Sigmoid colon (tissue), 7 donors: Measurements from ENCODE around the gene MITF. TPM values are rescaled to one million over a fixed set of nuclear protein-coding genes. Genes with fewer than 3 reads are reported as not detected.

Experiments
- DNase-seq: peaks from one replicate; pipeline ENCODE4 v3.0.0-alpha.2; 2019
- H3K27ac ChIP-seq, 4 donors: fragments of 200-600 bp; sonication (generic); one replicate each; pipeline ENCODE4 v1.5.1; 2016 to 2019; ENCODE audit warnings: mild to moderate bottlenecking in 1 of 4
- H3K27me3 ChIP-seq, 3 donors: fragments of 200-600 bp; sonication (generic); one replicate each; pipeline ENCODE4 v1.5.1; 2019; ENCODE audit warnings: mild to moderate bottlenecking in 1 of 3
- H3K36me3 ChIP-seq, 4 donors: fragments of 200-600 bp; sonication (generic); one replicate each; pipeline ENCODE4 v1.5.1; 2016 to 2019
- H3K4me1 ChIP-seq, 4 donors: fragments of 200-600 bp; sonication (generic); one replicate each; pipeline ENCODE4 v1.5.1; 2017 to 2019
- H3K4me3 ChIP-seq, 4 donors: fragments of 200-600 bp; sonication (generic); one replicate each; pipeline ENCODE4 v1.5.1; 2017 to 2019; ENCODE audit warnings: mild to moderate bottlenecking in 2 of 4, moderate library complexity in 1 of 4
- H3K9me3 ChIP-seq, 4 donors: fragments of 200-600 bp in 3 of 4; sonication (generic) in 3 of 4; one replicate each; pipeline versions ENCODE4 v1.5.1 to v1.6.1; 2013 to 2019
- EP300 ChIP-seq, 4 donors: sonication (generic); formaldehyde crosslinking; IDR thresholded peaks; one replicate each; pipeline ENCODE4 v1.6.1; 2017; ENCODE audit warnings: antibody characterized with exemption in 4 of 4
- POLR2A ChIP-seq, 2 donors: fragments of 450-650 bp; IDR thresholded peaks; one replicate each; pipeline ENCODE4 v1.6.1; 2016; ENCODE audit warnings: antibody characterized with exemption in 2 of 2, mild to moderate bottlenecking in 2 of 2, moderate library complexity in 2 of 2
- POLR2AphosphoS5 ChIP-seq, 4 donors: sonication (generic); formaldehyde crosslinking; IDR thresholded peaks; one replicate each; pipeline ENCODE4 v1.6.1; 2017; ENCODE audit warnings: antibody characterized with exemption in 4 of 4
- WGBS, 2 donors: extraction: QIAGEN DNeasy Blood & Tissue Kit; methylation state at CpG; one replicate each; pipeline ENCODE4 v1.1.7; 2013; 5-methylcytosine and 5-hydroxymethylcytosine counted together
- intact Hi-C: fragments of 100-400 bp; cut with DNase I; formaldehyde crosslinking; loops from one replicate; pipeline ENCODE4 v1.15.1; 2023
- polyA plus RNA-seq, 3 donors: library from polyadenylated mRNA; stranded (reverse); fragments of 200-250 nt; gene quantifications; one replicate each; pipeline ENCODE4 v1.2.3, GENCODE V29; 2013
- total RNA-seq, 4 donors: library from RNA; depleted of rRNA; stranded (reverse); fragments of >200 nt; gene quantifications; one replicate each; pipeline ENCODE4 v1.1.0, GENCODE V29; 2016
- TF ChIP-seq, protein P1 (sequence below), 4 experiments: fragments of 450-650 bp in 3 of 4; fragments of 200-600 bp in 1 of 4; IDR thresholded peaks; one replicate each; pipeline ENCODE4 v1.5.1; 2016 to 2019; ENCODE audit warnings: antibody characterized with exemption in 4 of 4, mild to moderate bottlenecking in 3 of 4, moderate library complexity in 2 of 4
- donor health status: healthy with polysubstance abuse.
- donor health status: Bipolar disorder and iron deficiency.
- donor health status: healthy.

Gene MITF
- total and polyA plus RNA-seq, 7 donors = 2.1 to 73.2 (median 65.4) TPM

GRCh38 chr3:69881756-69882428 is 142.6 kb downstream of the MITF start:
- H3K36me3 ChIP-seq = peaks cover 0 to 8% (median 0%) of the 10 kb centered on the region in 4 donors
- no peak overlapping the region for H3K27ac ChIP-seq
- TF ChIP-seq, protein P1, sequence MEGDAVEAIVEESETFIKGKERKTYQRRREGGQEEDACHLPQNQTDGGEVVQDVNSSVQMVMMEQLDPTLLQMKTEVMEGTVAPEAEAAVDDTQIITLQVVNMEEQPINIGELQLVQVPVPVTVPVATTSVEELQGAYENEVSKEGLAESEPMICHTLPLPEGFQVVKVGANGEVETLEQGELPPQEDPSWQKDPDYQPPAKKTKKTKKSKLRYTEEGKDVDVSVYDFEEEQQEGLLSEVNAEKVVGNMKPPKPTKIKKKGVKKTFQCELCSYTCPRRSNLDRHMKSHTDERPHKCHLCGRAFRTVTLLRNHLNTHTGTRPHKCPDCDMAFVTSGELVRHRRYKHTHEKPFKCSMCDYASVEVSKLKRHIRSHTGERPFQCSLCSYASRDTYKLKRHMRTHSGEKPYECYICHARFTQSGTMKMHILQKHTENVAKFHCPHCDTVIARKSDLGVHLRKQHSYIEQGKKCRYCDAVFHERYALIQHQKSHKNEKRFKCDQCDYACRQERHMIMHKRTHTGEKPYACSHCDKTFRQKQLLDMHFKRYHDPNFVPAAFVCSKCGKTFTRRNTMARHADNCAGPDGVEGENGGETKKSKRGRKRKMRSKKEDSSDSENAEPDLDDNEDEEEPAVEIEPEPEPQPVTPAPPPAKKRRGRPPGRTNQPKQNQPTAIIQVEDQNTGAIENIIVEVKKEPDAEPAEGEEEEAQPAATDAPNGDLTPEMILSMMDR (IDR thresholded peaks at IDR 0.05) = no peak
- TF ChIP-seq EP300 (IDR thresholded peaks at IDR 0.05) = no peak
- no peak for TF ChIP-seq POLR2AphosphoS5 (IDR thresholded peaks at IDR 0.05)
- TF ChIP-seq POLR2A (IDR thresholded peaks at IDR 0.05) = no peak
- no peak overlapping the region for H3K4me3 ChIP-seq
- intact Hi-C loops = no loop called here
- peaks cover 0 to 20% (median 5%) of the 10 kb centered on the region in 4 donors for H3K4me1 ChIP-seq
- no peaks in the 10 kb centered on the region for H3K27me3 ChIP-seq
- 86 to 92% methylated on average over 5 of the region's 5 CpGs for WGBS, 2 donors
- DNase-seq = no peak
- no peaks in the 10 kb centered on the region for H3K9me3 ChIP-seq

GRCh38 chr3:69882560-69882959 is 143.3 kb downstream of the MITF start:
- no peaks in the 10 kb centered on the region for H3K27me3 ChIP-seq
- peaks cover 0 to 8% (median 0%) of the 10 kb centered on the region in 4 donors for H3K36me3 ChIP-seq
- no peak overlapping the region for H3K4me3 ChIP-seq
- no peak for TF ChIP-seq POLR2AphosphoS5 (IDR thresholded peaks at IDR 0.05)
- TF ChIP-seq, protein P1 (IDR thresholded peaks at IDR 0.05) = no peak
- 46 to 82% methylated on average over 4 of the region's 4 CpGs for WGBS, 2 donors
- intact Hi-C loops = no loop called here
- peaks cover 0 to 20% (median 8%) of the 10 kb centered on the region in 4 donors for H3K4me1 ChIP-seq
- H3K27ac ChIP-seq = no peak overlapping the region
- no peak for DNase-seq
- no peaks in the 10 kb centered on the region for H3K9me3 ChIP-seq

DNA sequence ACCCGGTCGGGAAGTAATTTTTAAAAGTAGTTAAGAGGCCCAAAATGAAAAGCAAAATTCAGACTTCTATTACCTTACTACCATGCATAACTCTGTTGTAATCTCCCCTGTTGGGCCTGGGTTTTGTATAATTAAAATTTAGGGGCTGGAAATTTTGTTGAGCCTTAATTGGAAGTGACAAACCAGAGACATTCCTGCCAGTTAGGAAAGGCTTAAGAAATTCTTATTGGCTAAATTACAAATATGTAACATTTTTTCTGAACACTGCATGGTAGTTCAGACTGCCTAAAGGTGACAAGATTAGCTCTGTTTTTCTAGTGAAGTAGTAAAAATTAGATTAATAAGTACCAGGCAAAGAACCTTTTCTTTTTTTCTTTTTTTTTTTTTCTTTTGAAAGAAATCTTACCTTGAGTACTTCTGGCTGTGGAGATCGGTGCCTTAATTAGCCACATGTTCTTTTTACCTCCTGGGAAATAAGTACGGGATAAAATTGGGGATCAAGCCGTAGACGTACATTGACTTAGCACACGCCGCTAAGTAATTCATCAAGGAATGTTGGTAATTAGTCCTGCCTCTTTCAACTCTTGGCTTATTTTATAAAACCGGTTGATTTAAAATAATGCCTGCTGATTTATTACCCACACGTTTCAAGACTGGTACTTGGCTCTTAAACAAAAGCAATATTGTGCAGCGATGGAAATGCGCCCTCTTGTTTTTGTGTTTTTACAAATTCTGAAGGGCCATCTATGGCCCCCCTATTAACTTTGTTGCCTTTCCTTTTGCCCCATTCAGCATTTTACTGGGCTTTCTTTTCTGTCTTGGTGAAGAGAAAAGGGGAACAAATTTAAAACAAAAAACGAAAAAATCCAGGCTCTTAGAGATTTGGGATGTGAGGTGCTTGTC is 149.0 kb downstream of the MITF start:
- no peak overlapping the region for H3K4me3 ChIP-seq
- no peaks in the 10 kb centered on the region for H3K27me3 ChIP-seq
- no peaks in the 10 kb centered on the region for H3K9me3 ChIP-seq
- H3K27ac ChIP-seq = peak overlapping the region in 1 of 4 donors; percentile 33
- intact Hi-C loops = no loop called here
- H3K36me3 ChIP-seq = peaks cover 0 to 8% (median 0%) of the 10 kb centered on the region in 4 donors
- DNase-seq = no peak
- TF ChIP-seq, protein P1 (IDR thresholded peaks at IDR 0.05) = no peak
- TF ChIP-seq POLR2A (IDR thresholded peaks at IDR 0.05) (no peak), EP300 (IDR thresholded peaks at IDR 0.05) (no peak), POLR2AphosphoS5 (IDR thresholded peaks at IDR 0.05) (no peak)
- peaks cover 0 to 43% (median 37%) of the 10 kb centered on the region in 4 donors for H3K4me1 ChIP-seq
- 81 to 84% methylated on average over 13 of the region's 13 CpGs for WGBS, 2 donors

DNA sequence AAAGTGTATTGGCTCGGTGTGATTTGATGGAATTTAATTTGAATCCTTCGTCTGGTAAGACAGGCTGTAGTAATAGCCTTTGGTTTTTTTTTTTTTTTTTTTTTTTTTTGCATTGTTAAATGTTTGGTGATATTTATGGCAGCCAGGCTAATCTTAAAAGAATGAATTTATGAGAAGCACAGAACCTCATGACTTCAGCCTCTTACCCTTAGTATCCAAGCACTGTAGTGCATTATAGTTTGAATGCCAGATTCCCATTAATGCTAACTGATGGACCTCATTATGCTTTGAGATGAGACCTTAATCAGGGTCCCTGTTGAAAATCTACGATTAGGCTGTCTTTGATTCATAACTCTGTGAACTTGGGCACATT is 149.7 kb downstream of the MITF start:
- Histone ChIP-seq H3K4me1 (peaks cover 0 to 43% (median 37%) of the 10 kb centered on the region in 4 donors), H3K36me3 (peaks cover 0 to 8% (median 0%) of the 10 kb centered on the region in 4 donors), H3K27me3 (no peaks in the 10 kb centered on the region), H3K4me3 (no peak overlapping the region), H3K9me3 (no peaks in the 10 kb centered on the region), H3K27ac (no peak overlapping the region)
- DNase-seq = no peak
- TF ChIP-seq EP300 (IDR thresholded peaks at IDR 0.05) (no peak), POLR2AphosphoS5 (IDR thresholded peaks at IDR 0.05) (no peak), POLR2A (IDR thresholded peaks at IDR 0.05) (no peak)
- TF ChIP-seq, protein P1 (IDR thresholded peaks at IDR 0.05) = no peak
- intact Hi-C loops = no loop called here
- 92 to 93% methylated on average over 3 of the region's 3 CpGs for WGBS, 2 donors
